Keratinocyte (primary cell): ENCODE data around the gene GJD4. TPM values are rescaled to one million over a fixed set of nuclear protein-coding genes. Genes with fewer than 3 reads are reported as not detected.

ENCODE experiments used
- DNase-seq: peaks from one replicate; pipeline ENCODE4 v3.0.0-alpha.2; 2011; ENCODE audit warnings: low read depth, missing footprints, low spot score
- FAIRE-seq: peaks from 2 replicates; lab custom pipeline; 2011; peaks lifted over from hg19 to GRCh38; lab: Jason Lieb, UNC
- H2AFZ ChIP-seq: 2 replicates; pipeline ENCODE4 v1.6.0; 2012; ENCODE audit warnings: low read length, control low read depth, inconsistent platforms; ENCODE audit not compliant: control insufficient read depth
- H3K27ac ChIP-seq: 2 replicates; pipeline ENCODE4 v1.5.1; 2011; ENCODE audit warnings: low read length; ENCODE audit not compliant: control insufficient read depth, insufficient read depth
- H3K27me3 ChIP-seq: 3 replicates; pipeline ENCODE4 v1.6.0; 2011; ENCODE audit warnings: low read length; ENCODE audit not compliant: control insufficient read depth, insufficient read depth; ENCODE audit errors: extremely low read depth
- H3K36me3 ChIP-seq, 2 experiments: 2 replicates in 1 of 2; 3 replicates in 1 of 2; pipeline ENCODE4 v1.5.1; 2011; ENCODE audit warnings: low read length in 2 of 2, mild to moderate bottlenecking in 1 of 2; ENCODE audit not compliant: control insufficient read depth in 2 of 2, insufficient read depth in 2 of 2; ENCODE audit errors: extremely low read depth in 1 of 2
- H3K4me1 ChIP-seq: 3 replicates; pipeline ENCODE4 v1.5.1; 2011; ENCODE audit warnings: low read length; ENCODE audit not compliant: control insufficient read depth, insufficient read depth; ENCODE audit errors: extremely low read depth
- H3K4me2 ChIP-seq: 3 replicates; pipeline ENCODE4 v1.6.0; 2011; ENCODE audit warnings: low read depth, low read length; ENCODE audit not compliant: control insufficient read depth, insufficient read depth; ENCODE audit errors: extremely low read depth
- H3K4me3 ChIP-seq, 3 experiments: fragments of 200-600 bp in 1 of 3; sonication (generic) in 1 of 3; 2 replicates in 2 of 3; 3 replicates in 1 of 3; pipeline ENCODE4 v1.5.1; 2011 to 2016; ENCODE audit warnings: low read length in 3 of 3, mild to moderate bottlenecking in 3 of 3, control low read depth in 2 of 3, inconsistent platforms in 1 of 3, low read depth in 1 of 3, mixed read lengths in 1 of 3, mixed run types in 1 of 3, moderate library complexity in 1 of 3; ENCODE audit not compliant: control insufficient read depth in 2 of 3, insufficient read depth in 2 of 3; ENCODE audit errors: extremely low read depth in 1 of 3
- H3K79me2 ChIP-seq: 2 replicates; pipeline ENCODE4 v1.6.0; 2012; ENCODE audit warnings: low read length; ENCODE audit not compliant: control insufficient read depth, insufficient read depth
- H3K9ac ChIP-seq: 3 replicates; pipeline ENCODE4 v1.6.0; 2011; ENCODE audit warnings: low read length; ENCODE audit not compliant: control insufficient read depth, insufficient read depth; ENCODE audit errors: extremely low read depth
- H3K9me1 ChIP-seq: 3 replicates; pipeline ENCODE4 v1.6.0; 2011; ENCODE audit warnings: low read length; ENCODE audit not compliant: control insufficient read depth, insufficient read depth; ENCODE audit errors: extremely low read depth
- H3K9me3 ChIP-seq: 2 replicates; pipeline ENCODE4 v1.5.1; 2012; ENCODE audit warnings: low read depth, low read length; ENCODE audit not compliant: control insufficient read depth
- H4K20me1 ChIP-seq: 3 replicates; pipeline ENCODE4 v1.6.0; 2011; ENCODE audit warnings: low read length; ENCODE audit not compliant: control insufficient read depth, insufficient read depth; ENCODE audit errors: extremely low read depth
- EZH2 ChIP-seq: IDR thresholded peaks from one replicate; pipeline ENCODE4 v1.6.1; 2012; ENCODE audit warnings: inconsistent platforms, mild to moderate bottlenecking, low read length, moderate library complexity
- dilution Hi-C: fragments of 300-500 bp; cut with MboI; formaldehyde crosslinking; loops from one replicate; pipeline ENCODE4 v1.7.0; 2020; ENCODE audit warnings: low sequenced_read_pairs; ENCODE audit not compliant: extremely low pct_ligation_motif_present
- polyA plus RNA-seq, 5 experiments: library from polyadenylated mRNA; depleted of rRNA in 3 of 5; stranded (reverse) in 3 of 5; stranded (forward) in 1 of 5; unstranded in 1 of 5; fragments of >200 nt; gene quantifications; 1 replicate in 1 of 5; 2 replicates in 3 of 5; 3 replicates in 1 of 5; pipeline versions ENCODE4 v1.2.1 to v1.2.3, GENCODE V29; 2011 to 2012; ENCODE audit warnings: missing spikeins in 2 of 5, low read depth in 1 of 5, low replicate concordance in 1 of 5
- TF ChIP-seq, protein P1 (sequence below), 3 experiments: IDR thresholded peaks in 1 of 3; conservative IDR thresholded peaks in 1 of 3; optimal IDR thresholded peaks in 1 of 3; 2 replicates in 2 of 3; 3 replicates in 1 of 3; pipeline versions ENCODE3 to v1.5.1; 2011; ENCODE audit warnings: low read length in 3 of 3, mild to moderate bottlenecking in 3 of 3, moderate library complexity in 2 of 3, control low read depth in 1 of 3, inconsistent platforms in 1 of 3; ENCODE audit not compliant: insufficient read depth in 2 of 3; ENCODE audit errors: extremely low read depth in 1 of 3

The GJD4 gene
- polyA plus RNA-seq, 1 donor (not counting 4 experiments of a cell fraction or from before 2014, with no cell fraction given): not detected

- Histone ChIP-seq H3K9ac (no peak overlapping the region), H3K79me2 (no peaks in the 10 kb centered on the region), H3K9me3 (no peaks in the 10 kb centered on the region), H3K4me1 (peaks cover 3% of the 10 kb centered on the region), H3K4me3 (no peak overlapping the region), H2AFZ (no peak overlapping the region), H3K27ac (no peak overlapping the region), H3K4me2 (no peak overlapping the region), H3K36me3 (no peaks in the 10 kb centered on the region), H4K20me1 (no peaks in the 10 kb centered on the region), H3K27me3 (no peaks in the 10 kb centered on the region), H3K9me1 (no peaks in the 10 kb centered on the region)
- dilution Hi-C loops: no loop called here
- no peak for DNase-seq
- no peak for TF ChIP-seq EZH2
- TF ChIP-seq, protein P1, sequence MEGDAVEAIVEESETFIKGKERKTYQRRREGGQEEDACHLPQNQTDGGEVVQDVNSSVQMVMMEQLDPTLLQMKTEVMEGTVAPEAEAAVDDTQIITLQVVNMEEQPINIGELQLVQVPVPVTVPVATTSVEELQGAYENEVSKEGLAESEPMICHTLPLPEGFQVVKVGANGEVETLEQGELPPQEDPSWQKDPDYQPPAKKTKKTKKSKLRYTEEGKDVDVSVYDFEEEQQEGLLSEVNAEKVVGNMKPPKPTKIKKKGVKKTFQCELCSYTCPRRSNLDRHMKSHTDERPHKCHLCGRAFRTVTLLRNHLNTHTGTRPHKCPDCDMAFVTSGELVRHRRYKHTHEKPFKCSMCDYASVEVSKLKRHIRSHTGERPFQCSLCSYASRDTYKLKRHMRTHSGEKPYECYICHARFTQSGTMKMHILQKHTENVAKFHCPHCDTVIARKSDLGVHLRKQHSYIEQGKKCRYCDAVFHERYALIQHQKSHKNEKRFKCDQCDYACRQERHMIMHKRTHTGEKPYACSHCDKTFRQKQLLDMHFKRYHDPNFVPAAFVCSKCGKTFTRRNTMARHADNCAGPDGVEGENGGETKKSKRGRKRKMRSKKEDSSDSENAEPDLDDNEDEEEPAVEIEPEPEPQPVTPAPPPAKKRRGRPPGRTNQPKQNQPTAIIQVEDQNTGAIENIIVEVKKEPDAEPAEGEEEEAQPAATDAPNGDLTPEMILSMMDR (optimal IDR thresholded peaks at IDR 0.05 in 1 of 3, IDR thresholded peaks at IDR 0.05 in 1 of 3, conservative IDR thresholded peaks at IDR 0.05 in 1 of 3; ENCODE audit: extremely low read depth in 1 of 3, insufficient read depth in 2 of 3, low read length in 3 of 3): no peak
- no peak for FAIRE-seq
Observed at GRCh38 chr10:35652824-35653223, 47.7 kb downstream of the GJD4 start.

DNA sequence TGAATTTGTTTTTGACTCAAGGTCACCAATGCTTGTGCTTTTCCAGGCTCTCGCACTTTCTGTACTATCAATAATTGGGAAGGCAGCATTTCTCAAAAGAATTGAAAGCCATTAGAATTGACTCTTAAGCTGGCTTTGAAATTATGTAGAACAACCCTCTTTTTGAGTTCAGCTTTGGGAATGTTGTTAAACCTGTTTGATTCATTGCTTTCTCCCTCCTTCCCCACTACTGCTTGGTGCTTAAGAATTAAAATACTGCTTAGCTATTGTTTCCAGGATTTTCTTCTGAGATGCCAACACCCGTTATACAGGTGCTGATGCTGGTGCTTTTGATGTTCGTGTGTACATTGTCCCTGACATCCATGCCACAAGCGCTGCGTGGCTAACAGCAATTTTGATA is 52.5 kb downstream of the GJD4 start:
- dilution Hi-C loops: no loop called here
- Histone ChIP-seq H3K9me3 (no peaks in the 10 kb centered on the region), H3K4me1 (no peaks in the 10 kb centered on the region), H3K36me3 (no peaks in the 10 kb centered on the region), H3K4me3 (no peak overlapping the region), H4K20me1 (no peaks in the 10 kb centered on the region), H3K27ac (no peak overlapping the region), H3K9me1 (no peaks in the 10 kb centered on the region), H2AFZ (no peak overlapping the region), H3K79me2 (no peaks in the 10 kb centered on the region), H3K4me2 (no peak overlapping the region), H3K27me3 (no peaks in the 10 kb centered on the region), H3K9ac (no peak overlapping the region)
- TF ChIP-seq EZH2: no peak
- TF ChIP-seq, protein P1 (optimal IDR thresholded peaks at IDR 0.05 in 1 of 3, IDR thresholded peaks at IDR 0.05 in 1 of 3, conservative IDR thresholded peaks at IDR 0.05 in 1 of 3; ENCODE audit: extremely low read depth in 1 of 3, insufficient read depth in 2 of 3, low read length in 3 of 3): no peak
- DNase-seq (no peak), FAIRE-seq (no peak)

Other genes starting within 250 kb of the GJD4 start
- gene FZD8, start 37.0 kb downstream of the GJD4 start, polyA plus RNA-seq: 1.5 to 2.1 TPM (median 2.0 TPM) in 3 replicates